Measurements from ENCODE around the gene GIT2. TPM values are rescaled to one million over a fixed set of nuclear protein-coding genes. Genes with fewer than 3 reads are reported as not detected.

GIT2 gene
- total and polyA plus RNA-seq, 2 of the 8 experiments (the other 6 are each of a cell fraction or from before 2014, with no cell fraction given): 9.6 to 20.7 TPM

DNA sequence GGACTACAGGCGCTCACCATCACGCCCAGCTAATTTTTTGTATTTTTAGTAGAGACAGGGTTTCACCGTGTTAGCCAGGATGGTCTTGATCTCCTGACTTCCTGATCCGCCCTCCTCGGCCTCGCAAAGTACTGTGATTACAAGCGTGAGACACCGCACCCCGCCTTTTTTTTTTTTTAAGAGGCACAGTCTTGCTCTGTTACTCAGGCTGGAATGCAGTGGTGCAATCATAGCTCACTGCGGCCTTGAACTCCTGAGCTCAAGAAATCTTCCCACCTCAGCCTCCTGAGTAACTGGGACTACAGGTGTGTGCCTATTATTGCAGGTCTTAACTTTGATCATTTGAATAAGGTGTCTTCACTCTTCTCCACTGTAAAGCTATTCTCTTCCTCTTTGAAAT, 110.6 kb downstream of the GIT2 start:
- H3K36me3 ChIP-seq (ENCODE audit: control insufficient read depth in 2 of 4, insufficient read depth in 4 of 4, low read length in 3 of 4): no peaks in the 10 kb centered on the region
- DNase-seq (ENCODE audit: low read depth in 1 of 2, low spot score in 2 of 2): no peak
- no peak for FAIRE-seq
- H4K20me1 ChIP-seq (replicated peaks in 1 of 2; ENCODE audit: control insufficient read depth in 1 of 2, insufficient read depth in 2 of 2, low read length in 2 of 2): peaks cover 0 to 1% of the 10 kb centered on the region in 2 experiments
- H2BK5ac ChIP-seq (ENCODE audit: low read depth, low read length): no peak overlapping the region
- H2BK20ac ChIP-seq (ENCODE audit: low read length): no peak overlapping the region
- peaks cover 5% of the 10 kb centered on the region for H3K23me2 ChIP-seq (ENCODE audit: low read depth, low read length)
- ChIA-PET CTCF (ENCODE audit: partially characterized antibody) (interaction anchor here (0.6 to 2.5 kb wide), 8 partner anchors 8 to 165 kb away, joined by 3 to 8 read pairs (median 4); no protein-coding TSS in a partner anchor), POLR2A (ENCODE audit: partially characterized antibody) (no interaction called here)
- no peak overlapping the region for H2BK12ac ChIP-seq (ENCODE audit: low read depth, low read length)
- H3K27me3 ChIP-seq (replicated peaks in 1 of 4; ENCODE audit: control insufficient read depth in 3 of 4, extremely low read depth in 1 of 4, insufficient read depth in 3 of 4, low read length in 3 of 4): no peaks in the 10 kb centered on the region; a peak in 1 of 7 replicates
- no peak overlapping the region for H3K27ac ChIP-seq (ENCODE audit: low read depth, low read length)
- H4K91ac ChIP-seq (replicated peaks; ENCODE audit: insufficient read length, low read length): no peak overlapping the region
- no peak overlapping the region for H4K8ac ChIP-seq (ENCODE audit: extremely low read depth, insufficient read depth, low read length)
- no peak overlapping the region for H3K56ac ChIP-seq (replicated peaks; ENCODE audit: insufficient read length, low read depth, low read length)
- H3K14ac ChIP-seq (ENCODE audit: insufficient read length): no peak overlapping the region
- H3K9ac ChIP-seq (replicated peaks in 1 of 4; ENCODE audit: extremely low read depth in 1 of 4, low read depth in 3 of 4, low read length in 3 of 4): no peak overlapping the region
- no peaks in the 10 kb centered on the region for H3K79me2 ChIP-seq (ENCODE audit: control insufficient read depth in 1 of 2, insufficient read depth in 2 of 2, low read length in 2 of 2)
- no peak overlapping the region for H2BK120ac ChIP-seq (replicated peaks; ENCODE audit: low read depth, low read length)
- no peaks in the 10 kb centered on the region for H3K9me3 ChIP-seq (ENCODE audit: insufficient read depth in 2 of 2, low read depth in 1 of 2, low read length in 1 of 2)
- no peak overlapping the region for H3K4ac ChIP-seq (replicated peaks; ENCODE audit: insufficient read length, low read depth, low read length)
- H3K18ac ChIP-seq (ENCODE audit: extremely low read depth, low read length): no peak overlapping the region
- H3K4me2 ChIP-seq (ENCODE audit: insufficient read depth in 1 of 2, low read depth in 2 of 2, low read length in 2 of 2): no peak overlapping the region
- H3K4me1 ChIP-seq (replicated peaks in 1 of 4; ENCODE audit: control insufficient read depth in 3 of 4, insufficient read depth in 4 of 4, low read length in 3 of 4): peaks cover 6 to 15% (median 9%) of the 10 kb centered on the region in 4 experiments; a peak in 6 of 7 replicates
- H2AK5ac ChIP-seq (ENCODE audit: low read depth, low read length): no peak overlapping the region
- H2BK15ac ChIP-seq (ENCODE audit: low read length): no peak overlapping the region
- H2AFZ ChIP-seq (ENCODE audit: low read length): no peak overlapping the region
- H4K5ac ChIP-seq (ENCODE audit: insufficient read length, low read depth, low read length): no peak overlapping the region
- no peak overlapping the region for H3K4me3 ChIP-seq (ENCODE audit: extremely low read depth in 1 of 4, insufficient read depth in 2 of 4, low read depth in 3 of 4, low read length in 4 of 4)
- 88% methylated on average over 10 of the region's 10 CpGs; no CpG with 5 or more reads in 1 of the 2 experiments for WGBS, 2 experiments (ENCODE audit: extremely low coverage in 1 of 2, insufficient coverage in 1 of 2, insufficient read length in 1 of 2, insufficient replicate concordance in 2 of 2, low coverage in 1 of 2, low lambda C conversion rate in 2 of 2, missing lambda C conversion rate in 1 of 2)
- no peak overlapping the region for H3K23ac ChIP-seq (ENCODE audit: insufficient read length)
- no peaks in the 10 kb centered on the region for H3K79me1 ChIP-seq (ENCODE audit: low read depth, low read length)
- no peak for TF ChIP-seq SIX5 (IDR thresholded peaks at IDR 0.05; ENCODE audit: low read depth, low read length)
- no peak for TF ChIP-seq EP300 (IDR thresholded peaks at IDR 0.05; ENCODE audit: borderline replicate concordance in 1 of 2, low read depth in 2 of 2, low read length in 2 of 2)
- TF ChIP-seq POLR2A (IDR thresholded peaks at IDR 0.05; ENCODE audit: control extremely low read depth in 1 of 2, low read depth in 2 of 2, low read length in 2 of 2): no peak
- TF ChIP-seq USF2 (IDR thresholded peaks at IDR 0.05; ENCODE audit: low read length): no peak
- no peak for TF ChIP-seq NRF1 (IDR thresholded peaks at IDR 0.05; ENCODE audit: low read depth, low read length)
- TF ChIP-seq GTF2F1 (IDR thresholded peaks at IDR 0.05; ENCODE audit: borderline replicate concordance, low read depth, low read length): no peak
- TF ChIP-seq E2F6 (IDR thresholded peaks at IDR 0.05): no peak
- TF ChIP-seq BRCA1 (IDR thresholded peaks at IDR 0.05; ENCODE audit: low read depth, low read length): no peak
- TF ChIP-seq CEBPB (IDR thresholded peaks at IDR 0.05; ENCODE audit: low read depth, low read length): no peak
- no peak for TF ChIP-seq MAFK (IDR thresholded peaks at IDR 0.05; ENCODE audit: low read depth, low read length)
- no peak for TF ChIP-seq RFX5 (IDR thresholded peaks at IDR 0.05; ENCODE audit: borderline replicate concordance, low read depth, low read length)
- TF ChIP-seq SAP30 (IDR thresholded peaks at IDR 0.05; ENCODE audit: insufficient read depth, insufficient replicate concordance, low read length): no peak
- no peak for TF ChIP-seq EZH2 (IDR thresholded peaks at IDR 0.05; ENCODE audit: low read depth, low read length, severe bottlenecking)
